Measurements from ENCODE around the gene TNS3. TPM values are rescaled to one million over a fixed set of nuclear protein-coding genes. Genes with fewer than 3 reads are reported as not detected.
A peak's percentile ranks its signal among the peaks of the same experiment; 100 is the strongest.

The TNS3 gene
- total RNA-seq, 4 donors from 2014 or later = 27.2 to 110 (median 47.5) TPM

DNA sequence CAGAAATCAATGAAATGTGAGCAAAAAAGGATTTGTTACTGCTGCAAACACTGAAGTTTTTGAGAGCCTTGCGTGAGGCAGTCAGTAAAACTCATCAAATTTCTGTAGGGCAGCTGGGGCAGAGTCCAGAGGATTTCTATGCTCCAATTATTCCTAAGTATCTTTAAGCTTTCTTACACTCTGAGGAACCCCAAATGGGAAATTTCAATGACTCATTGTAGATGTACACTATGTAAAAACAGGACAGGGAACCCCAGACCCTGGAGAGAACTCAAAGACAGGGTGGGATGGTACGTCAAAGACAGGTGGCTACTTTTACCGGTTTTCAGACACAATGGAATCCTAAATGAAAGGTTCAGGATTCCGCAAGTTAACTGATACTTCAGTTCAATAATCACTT is 120.2 kb downstream of the TNS3 start:
- no peaks in the 10 kb centered on the region for H3K9me3 ChIP-seq
- H3K4me3 ChIP-seq = no peak overlapping the region
- H3K36me3 ChIP-seq = no peaks in the 10 kb centered on the region
- intact Hi-C loops (cut with DNase I; ENCODE audit: low total_unique reads) = no loop called here
- no peak for DNase-seq
- H3K4me1 ChIP-seq = peaks cover 4 to 6% of the 10 kb centered on the region in 2 donors
- H3K27ac ChIP-seq = no peak overlapping the region
- H3K27me3 ChIP-seq = no peaks in the 10 kb centered on the region
- no peak for TF ChIP-seq POLR2A (IDR thresholded peaks at IDR 0.05)
- TF ChIP-seq, protein P1, sequence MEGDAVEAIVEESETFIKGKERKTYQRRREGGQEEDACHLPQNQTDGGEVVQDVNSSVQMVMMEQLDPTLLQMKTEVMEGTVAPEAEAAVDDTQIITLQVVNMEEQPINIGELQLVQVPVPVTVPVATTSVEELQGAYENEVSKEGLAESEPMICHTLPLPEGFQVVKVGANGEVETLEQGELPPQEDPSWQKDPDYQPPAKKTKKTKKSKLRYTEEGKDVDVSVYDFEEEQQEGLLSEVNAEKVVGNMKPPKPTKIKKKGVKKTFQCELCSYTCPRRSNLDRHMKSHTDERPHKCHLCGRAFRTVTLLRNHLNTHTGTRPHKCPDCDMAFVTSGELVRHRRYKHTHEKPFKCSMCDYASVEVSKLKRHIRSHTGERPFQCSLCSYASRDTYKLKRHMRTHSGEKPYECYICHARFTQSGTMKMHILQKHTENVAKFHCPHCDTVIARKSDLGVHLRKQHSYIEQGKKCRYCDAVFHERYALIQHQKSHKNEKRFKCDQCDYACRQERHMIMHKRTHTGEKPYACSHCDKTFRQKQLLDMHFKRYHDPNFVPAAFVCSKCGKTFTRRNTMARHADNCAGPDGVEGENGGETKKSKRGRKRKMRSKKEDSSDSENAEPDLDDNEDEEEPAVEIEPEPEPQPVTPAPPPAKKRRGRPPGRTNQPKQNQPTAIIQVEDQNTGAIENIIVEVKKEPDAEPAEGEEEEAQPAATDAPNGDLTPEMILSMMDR (IDR thresholded peaks at IDR 0.05) = no peak

DNA sequence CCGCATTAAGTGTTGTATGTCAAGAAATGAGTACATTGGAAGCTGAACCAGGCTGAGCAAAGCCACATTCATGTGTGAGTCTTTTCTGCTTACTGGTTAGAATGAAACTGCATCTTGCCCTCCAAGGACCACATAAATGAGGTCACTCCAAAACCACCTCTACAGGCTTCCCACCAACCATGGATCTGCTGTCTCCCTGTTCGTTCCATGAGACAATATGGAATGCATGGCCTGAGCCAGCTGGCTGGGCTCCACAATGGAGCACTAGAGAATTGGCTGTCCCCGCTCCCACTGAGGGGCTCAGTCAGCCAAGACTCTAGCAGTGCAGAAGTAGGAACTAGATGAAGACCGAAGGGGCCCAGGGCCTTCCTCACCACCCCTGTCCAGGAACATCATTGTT is 120.8 kb downstream of the TNS3 start:
- Histone ChIP-seq H3K4me1 (peaks cover 4 to 6% of the 10 kb centered on the region in 2 donors), H3K27ac (peak overlapping the region in 1 of 2 donors; percentile 27), H3K9me3 (no peaks in the 10 kb centered on the region), H3K27me3 (no peaks in the 10 kb centered on the region), H3K4me3 (no peak overlapping the region), H3K36me3 (no peaks in the 10 kb centered on the region)
- DNase-seq = peak in 1 of 2 donors; percentile 69
- intact Hi-C loops (cut with DNase I; ENCODE audit: low total_unique reads) = no loop called here
- TF ChIP-seq, protein P1 (IDR thresholded peaks at IDR 0.05) = no peak

DNA sequence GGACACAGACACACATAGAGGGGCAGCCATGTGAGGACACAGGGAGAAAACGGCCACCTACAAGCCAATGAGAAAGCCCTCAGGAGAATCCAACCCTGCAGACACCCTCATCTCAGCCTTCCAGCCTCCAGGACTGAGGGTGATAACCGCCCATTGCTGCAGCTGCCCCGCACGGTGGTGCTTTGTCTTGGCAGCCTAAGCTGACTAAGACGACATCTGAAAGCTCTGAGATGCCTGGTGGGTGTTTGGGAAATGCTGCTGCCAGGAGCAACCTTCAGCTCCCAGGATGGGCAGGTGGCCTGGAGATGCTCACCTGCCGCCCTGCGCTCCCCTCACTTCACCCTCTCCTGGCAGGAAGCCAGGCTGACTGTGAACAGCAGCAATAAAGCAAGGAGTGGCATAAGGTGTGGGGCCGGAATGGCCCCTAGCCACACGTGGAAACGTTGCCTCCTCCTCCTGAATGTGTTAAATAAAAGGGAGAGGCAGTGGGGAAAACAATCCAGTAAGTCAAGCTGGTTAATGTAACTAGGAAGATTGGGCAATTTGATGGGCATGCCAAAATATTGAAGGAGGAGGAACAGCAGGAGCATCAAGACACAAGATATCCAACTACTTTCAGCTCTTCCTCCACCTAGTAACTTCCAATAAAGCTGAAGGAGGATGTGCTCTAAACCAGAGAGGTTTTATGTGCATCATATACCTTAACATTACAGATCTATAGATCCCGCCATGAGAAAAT is 121.5 kb downstream of the TNS3 start:
- no peak for TF ChIP-seq POLR2A (IDR thresholded peaks at IDR 0.05)
- TF ChIP-seq, protein P1 (IDR thresholded peaks at IDR 0.05) = no peak
- no peaks in the 10 kb centered on the region for H3K27me3 ChIP-seq
- DNase-seq = no peak
- no peaks in the 10 kb centered on the region for H3K36me3 ChIP-seq
- no peak overlapping the region for H3K4me3 ChIP-seq
- peaks cover 4 to 6% of the 10 kb centered on the region in 2 donors for H3K4me1 ChIP-seq
- H3K9me3 ChIP-seq = no peaks in the 10 kb centered on the region
- intact Hi-C loops (cut with DNase I; ENCODE audit: low total_unique reads) = no loop called here
- H3K27ac ChIP-seq = peak overlapping the region in 1 of 2 donors; percentile 25

DNA sequence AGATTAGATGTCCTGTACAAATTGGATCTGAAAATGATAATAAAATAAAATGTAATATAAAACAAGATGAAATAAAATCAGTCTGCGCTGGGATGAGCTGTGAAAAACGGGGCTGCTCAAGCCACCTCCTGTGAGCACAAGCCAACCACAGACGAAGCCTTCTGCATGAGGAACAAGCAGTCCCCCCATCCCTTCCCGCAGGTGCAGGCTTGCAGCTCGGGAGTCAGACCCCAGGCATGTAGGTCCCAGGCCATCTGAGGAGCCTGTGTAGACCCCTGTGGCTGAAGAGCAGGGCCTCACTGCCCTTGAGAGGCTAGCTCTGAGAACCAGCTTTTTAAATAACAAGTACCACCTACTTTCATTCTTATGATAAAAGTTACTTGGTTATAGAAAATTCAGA is 123.4 kb downstream of the TNS3 start:
- intact Hi-C loops (cut with DNase I; ENCODE audit: low total_unique reads) = no loop called here
- Histone ChIP-seq H3K4me3 (no peak overlapping the region), H3K36me3 (no peaks in the 10 kb centered on the region), H3K9me3 (no peaks in the 10 kb centered on the region), H3K27me3 (no peaks in the 10 kb centered on the region), H3K4me1 (peaks cover 6 to 15% of the 10 kb centered on the region in 2 donors), H3K27ac (peak overlapping the region; percentile 4 to 64)
- TF ChIP-seq, protein P1 (IDR thresholded peaks at IDR 0.05) = no peak
- no peak for TF ChIP-seq POLR2A (IDR thresholded peaks at IDR 0.05)
- no peak for DNase-seq

DNA sequence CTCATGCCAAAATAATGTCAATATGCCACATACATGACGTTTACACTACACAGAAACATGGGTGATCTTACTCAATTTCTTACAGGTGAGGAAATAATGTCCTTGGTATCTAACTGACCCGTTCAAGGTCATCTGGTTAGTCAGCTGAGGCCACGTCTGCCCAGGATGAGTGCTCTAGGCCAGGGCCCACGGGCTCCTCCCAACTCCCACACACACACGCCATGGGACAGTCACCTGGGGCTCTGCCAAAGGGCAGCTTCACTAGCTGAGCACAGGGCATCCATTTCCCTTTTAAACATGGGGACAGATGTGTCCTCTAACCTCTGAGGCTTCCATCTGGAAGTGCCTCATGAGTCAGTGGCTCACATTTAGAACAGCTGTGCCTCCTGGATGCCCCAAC is 123.9 kb downstream of the TNS3 start:
- peak; percentile 72 to 76 for DNase-seq
- intact Hi-C loops (cut with DNase I; ENCODE audit: low total_unique reads) = no loop called here
- Histone ChIP-seq H3K4me1 (peaks cover 6 to 15% of the 10 kb centered on the region in 2 donors), H3K27me3 (no peaks in the 10 kb centered on the region), H3K36me3 (no peaks in the 10 kb centered on the region), H3K27ac (peak overlapping the region; percentile 4 to 64), H3K9me3 (no peaks in the 10 kb centered on the region), H3K4me3 (no peak overlapping the region)
- TF ChIP-seq POLR2A (IDR thresholded peaks at IDR 0.05) = no peak
- TF ChIP-seq, protein P1 (IDR thresholded peaks at IDR 0.05) = no peak

Data from uterus (tissue), 4 donors.